OCI-LY3 (cell line): ENCODE measurements around the gene TFEB.

Experiments used
- CTCF ChIP-seq: fragments of 200-600, 300-600 bp; sonication (generic); IDR thresholded peaks from 2 replicates; pipeline ENCODE4 v1.5.1; 2014; ENCODE audit warnings: antibody characterized with exemption, low read length, low read depth
- EZH2phosphoT487 ChIP-seq: fragments of 200-600 bp; shearing (Covaris generic); IDR thresholded peaks from 2 replicates; pipeline ENCODE4 v1.6.1; 2018; ENCODE audit warnings: antibody characterized with exemption, mixed run types, low read depth

GRCh38 chr6:41657131-41658094 is 78.0 kb downstream of the TFEB start:
- no peak for TF ChIP-seq CTCF
- no peak for TF ChIP-seq EZH2phosphoT487
